ENCODE results near the gene CSGALNACT2. TPM values are rescaled to one million over a fixed set of nuclear protein-coding genes. Genes with fewer than 3 reads are reported as not detected.
A peak's percentile ranks its signal among the peaks of the same experiment; 100 is the strongest.

CSGALNACT2 gene
- total RNA-seq, 2 experiments from 2014 or later, result 36.2 to 41.0 TPM

- POLR2A ChIA-PET, result no interaction called here
- CTCF ChIA-PET, result no interaction called here
- peak; percentile 4 for DNase-seq
- Mint-ChIP-seq H3K27me3 (no peaks in the 10 kb centered on the region), H3K4me3 (no peak overlapping the region), H3K36me3 (ENCODE audit: low read depth) (no peaks in the 10 kb centered on the region), H3K27ac (no peak overlapping the region), H3K4me1 (peaks cover 6% of the 10 kb centered on the region), H3K9me3 (no peaks in the 10 kb centered on the region)
These were observed 61.7 kb downstream of the CSGALNACT2 start for GRCh38 chr10:43199684-43200537.

- CTCF ChIA-PET, result interaction anchor here (1.0 to 1.7 kb wide), 4 partner anchors 9 to 62 kb away, joined by 3 to 12 read pairs (median 5); partner anchors contain the start of gene CSGALNACT2
- Mint-ChIP-seq H3K27ac (no peak overlapping the region), H3K36me3 (ENCODE audit: low read depth) (no peaks in the 10 kb centered on the region), H3K9me3 (no peaks in the 10 kb centered on the region), H3K4me3 (no peak overlapping the region), H3K27me3 (no peaks in the 10 kb centered on the region), H3K4me1 (peaks cover 9% of the 10 kb centered on the region)
- POLR2A ChIA-PET, result no interaction called here
- DNase-seq, result peak; percentile 5
These were observed 62.5 kb downstream of the CSGALNACT2 start for GRCh38 chr10:43200538-43201390.

GRCh38 chr10:43201545-43202131 is 63.4 kb downstream of the CSGALNACT2 start:
- ChIA-PET CTCF (interaction anchor here (0.6 to 1.7 kb wide), 19 partner anchors 8 to 261 kb away, joined by 3 to 12 read pairs (median 4); partner anchors contain the start of gene CSGALNACT2), POLR2A (no interaction called here)
- Mint-ChIP-seq H3K36me3 (ENCODE audit: low read depth) (no peaks in the 10 kb centered on the region), H3K4me1 (peaks cover 9% of the 10 kb centered on the region), H3K9me3 (no peaks in the 10 kb centered on the region), H3K4me3 (no peak overlapping the region), H3K27ac (no peak overlapping the region), H3K27me3 (no peaks in the 10 kb centered on the region)
- DNase-seq, result peak; percentile 5

GRCh38 chr10:43202224-43202656 is 64.0 kb downstream of the CSGALNACT2 start:
- DNase-seq, result peak; percentile 66
- Mint-ChIP-seq H3K9me3 (no peaks in the 10 kb centered on the region), H3K4me1 (peaks cover 9% of the 10 kb centered on the region), H3K36me3 (ENCODE audit: low read depth) (no peaks in the 10 kb centered on the region), H3K4me3 (peak overlapping the region; percentile 69), H3K27me3 (no peaks in the 10 kb centered on the region), H3K27ac (no peak overlapping the region)
- CTCF ChIA-PET, result interaction anchor here (0.6 to 1.7 kb wide), 19 partner anchors 8 to 260 kb away, joined by 3 to 12 read pairs (median 4); partner anchors contain the start of gene CSGALNACT2
- POLR2A ChIA-PET, result no interaction called here

- ChIA-PET CTCF (interaction anchor here (0.9 to 3.0 kb wide), 14 partner anchors 8 to 260 kb away, joined by 3 to 17 read pairs (median 4); no protein-coding TSS in a partner anchor), POLR2A (no interaction called here)
- Mint-ChIP-seq H3K4me3 (peak overlapping the region; percentile 69), H3K27ac (no peak overlapping the region), H3K9me3 (no peaks in the 10 kb centered on the region), H3K36me3 (ENCODE audit: low read depth) (no peaks in the 10 kb centered on the region), H3K27me3 (no peaks in the 10 kb centered on the region), H3K4me1 (peaks cover 9% of the 10 kb centered on the region)
- peak; percentile 40 for DNase-seq
These were observed 64.6 kb downstream of the CSGALNACT2 start for GRCh38 chr10:43202657-43203447.

GRCh38 chr10:43203448-43204041 is 65.3 kb downstream of the CSGALNACT2 start:
- no peak for DNase-seq
- H3K4me1 Mint-ChIP-seq, result peaks cover 9% of the 10 kb centered on the region
- no peaks in the 10 kb centered on the region for H3K27me3 Mint-ChIP-seq
- no peaks in the 10 kb centered on the region for H3K36me3 Mint-ChIP-seq (ENCODE audit: low read depth)
- ChIA-PET POLR2A (no interaction called here), CTCF (interaction anchor here (1.0 to 3.0 kb wide), 12 partner anchors 10 to 254 kb away, joined by 3 to 17 read pairs (median 5); partner anchors contain the start of gene CSGALNACT2)
- H3K9me3 Mint-ChIP-seq, result no peaks in the 10 kb centered on the region
- H3K4me3 Mint-ChIP-seq, result no peak overlapping the region
- H3K27ac Mint-ChIP-seq, result no peak overlapping the region

GRCh38 chr10:43204042-43204942 is 66.0 kb downstream of the CSGALNACT2 start:
- peak overlapping the region; percentile 54 for H3K27ac Mint-ChIP-seq
- no peak for DNase-seq
- POLR2A ChIA-PET, result no interaction called here
- H3K9me3 Mint-ChIP-seq, result no peaks in the 10 kb centered on the region
- peaks cover 9% of the 10 kb centered on the region for H3K4me1 Mint-ChIP-seq
- H3K27me3 Mint-ChIP-seq, result no peaks in the 10 kb centered on the region
- H3K36me3 Mint-ChIP-seq (ENCODE audit: low read depth), result no peaks in the 10 kb centered on the region
- CTCF ChIA-PET, result interaction anchor here (0.9 to 3.0 kb wide), 22 partner anchors 9 to 253 kb away, joined by 3 to 17 read pairs (median 4); partner anchors contain the start of genes CSGALNACT2 and RASGEF1A
- no peak overlapping the region for H3K4me3 Mint-ChIP-seq

- no peak overlapping the region for H3K4me3 Mint-ChIP-seq
- DNase-seq, result peak; percentile 69
- peaks cover 9% of the 10 kb centered on the region for H3K4me1 Mint-ChIP-seq
- H3K27me3 Mint-ChIP-seq, result no peaks in the 10 kb centered on the region
- ChIA-PET CTCF (interaction anchor here (0.9 to 3.0 kb wide), 19 partner anchors 11 to 191 kb away, joined by 3 to 17 read pairs (median 4); partner anchors contain the start of genes CSGALNACT2 and RASGEF1A), POLR2A (no interaction called here)
- no peaks in the 10 kb centered on the region for H3K36me3 Mint-ChIP-seq (ENCODE audit: low read depth)
- H3K9me3 Mint-ChIP-seq, result no peaks in the 10 kb centered on the region
- no peak overlapping the region for H3K27ac Mint-ChIP-seq
These were observed 66.9 kb downstream of the CSGALNACT2 start for GRCh38 chr10:43204943-43205671.

- H3K9me3 Mint-ChIP-seq, result no peaks in the 10 kb centered on the region
- ChIA-PET POLR2A (no interaction called here), CTCF (interaction anchor here (1.1 to 3.0 kb wide), 10 partner anchors 12 to 190 kb away, joined by 3 to 17 read pairs (median 6); partner anchors contain the start of gene RASGEF1A)
- H3K4me1 Mint-ChIP-seq, result peaks cover 9% of the 10 kb centered on the region
- H3K4me3 Mint-ChIP-seq, result no peak overlapping the region
- H3K27me3 Mint-ChIP-seq, result no peaks in the 10 kb centered on the region
- H3K36me3 Mint-ChIP-seq (ENCODE audit: low read depth), result no peaks in the 10 kb centered on the region
- no peak for DNase-seq
- H3K27ac Mint-ChIP-seq, result no peak overlapping the region
These were observed 67.6 kb downstream of the CSGALNACT2 start for GRCh38 chr10:43205681-43206390.

Data from activated CD4-positive, alpha-beta T cell treated with anti-CD3 and anti-CD28 coated beads, Interleukin-2, amount 10 ng/mL, durations not matched to agents 7 days and 5 days (primary cell).